CD4-positive, alpha-beta T cell (primary cell): ENCODE data around the gene CLOCK. TPM values are rescaled to one million over a fixed set of nuclear protein-coding genes. Genes with fewer than 3 reads are reported as not detected.

ENCODE experiments used
- ATAC-seq: fragments of 200-7000 bp; cut with Tn5 transposase; one replicate; pipeline ENCODE4 v1.10.0; 2022; ENCODE audit warnings: mild to moderate bottlenecking; ENCODE audit not compliant: poor library complexity
- CTCF ChIA-PET: fragments of 350-600 bp; sonication (Branson Sonifier 250); formaldehyde crosslinking; loops from one replicate; lab custom pipeline; 2021; ENCODE audit warnings: antibody characterized with exemption, inconsistent platforms; lab: Charles Lee
- POLR2A ChIA-PET: fragments of 350-600 bp; sonication (Branson Sonifier 250); formaldehyde crosslinking; loops from one replicate; lab custom pipeline; 2021; ENCODE audit warnings: antibody characterized with exemption, inconsistent platforms; lab: Charles Lee
- DNase-seq, 14 experiments: peaks; one replicate each; pipeline ENCODE4 v3.0.0-alpha.2; 2013 to 2020; ENCODE audit warnings: mixed read lengths in 2 of 14
- H3K27ac ChIP-seq, 2 donors: one replicate each; pipeline versions ENCODE4 v1.5.1 to v1.7.0; 2013; ENCODE audit warnings: low read length in 2 of 2, low read depth in 1 of 2, mild to moderate bottlenecking in 1 of 2
- H3K27me3 ChIP-seq, 2 experiments: 1 replicate in 1 of 2; 2 replicates in 1 of 2; pipeline versions ENCODE4 v1.6.1 to v1.7.0; 2013; ENCODE audit warnings: low read length in 2 of 2, control low read depth in 1 of 2, mild to moderate bottlenecking in 1 of 2, moderate library complexity in 1 of 2; ENCODE audit not compliant: insufficient read depth in 2 of 2, control insufficient read depth in 1 of 2
- H3K36me3 ChIP-seq: one replicate; pipeline ENCODE4 v1.6.1; 2013; ENCODE audit warnings: low read length, control low read depth; ENCODE audit not compliant: insufficient read depth
- H3K4me1 ChIP-seq: one replicate; pipeline ENCODE4 v1.6.1; 2013; ENCODE audit warnings: low read length, control low read depth; ENCODE audit not compliant: insufficient read depth
- H3K4me3 ChIP-seq: one replicate; pipeline ENCODE4 v1.5.1; 2013; ENCODE audit warnings: mild to moderate bottlenecking, low read length, moderate library complexity
- H3K9me3 ChIP-seq, 2 experiments: 1 replicate in 1 of 2; 2 replicates in 1 of 2; pipeline versions ENCODE4 v1.6.1 to v1.7.0; 2013; ENCODE audit warnings: low read length in 2 of 2, mild to moderate bottlenecking in 2 of 2, control low read depth in 1 of 2, moderate library complexity in 1 of 2; ENCODE audit not compliant: control insufficient read depth in 1 of 2, insufficient read depth in 1 of 2
- H3K27ac Mint-ChIP-seq: one replicate; pipeline ENCODE4 v1.8.0; 2020; ENCODE audit warnings: mixed read lengths
- H3K27me3 Mint-ChIP-seq: one replicate; pipeline ENCODE4 v1.8.0; 2021; ENCODE audit warnings: mixed read lengths
- H3K36me3 Mint-ChIP-seq: one replicate; pipeline ENCODE4 v1.8.0; 2021; ENCODE audit warnings: low read depth, mixed read lengths
- H3K4me1 Mint-ChIP-seq: one replicate; pipeline ENCODE4 v1.8.0; 2021; ENCODE audit warnings: low read depth, mixed read lengths
- H3K4me3 Mint-ChIP-seq: one replicate; pipeline ENCODE4 v1.8.0; 2020; ENCODE audit warnings: mild to moderate bottlenecking, mixed read lengths
- H3K9me3 Mint-ChIP-seq: one replicate; pipeline ENCODE4 v1.8.0; 2020; ENCODE audit warnings: mixed read lengths
- CTCF ChIP-seq: fragments of 200-600 bp; IDR thresholded peaks from one replicate; pipeline ENCODE4 v1.8.0; 2022; ENCODE audit warnings: antibody characterized with exemption, mild to moderate bottlenecking
- intact Hi-C, 2 experiments: fragments of 100-400 bp; cut with DNase I in 1 of 2; cut with micrococcal nuclease in 1 of 2; formaldehyde crosslinking; loops; one replicate each; pipeline versions ENCODE4 v1.15.1 to v1.9.0; 2023 to 2025; cut with DNase I, micrococcal nuclease
- total RNA-seq, 174 experiments: library from RNA in 2 of 174; stranded (reverse) in 2 of 174; gene quantifications; one replicate each; pipeline ENCODE4 v1.2.3 and lab custom pipeline; 2021 to 2026

CLOCK gene
- total RNA-seq, 2 experiments from 2014 or later = 4.9 to 5.6 TPM

GRCh38 chr4:55442541-55442940, 104.2 kb downstream of the CLOCK start:
- peaks cover 75% of the 10 kb centered on the region for H3K36me3 Mint-ChIP-seq
- H3K27ac Mint-ChIP-seq = no peak overlapping the region
- peaks cover 15% of the 10 kb centered on the region for H3K4me1 Mint-ChIP-seq
- intact Hi-C loops = loop anchor here in 1 of 2 experiments (5.0 kb wide), 2 partner anchors 45 to 95 kb away; partner anchors contain the start of genes SRD5A3 and TMEM165
- Histone ChIP-seq H3K36me3 (peaks cover 24% of the 10 kb centered on the region), H3K27me3 (no peaks in the 10 kb centered on the region), H3K27ac (no peak overlapping the region), H3K4me1 (peaks cover 5% of the 10 kb centered on the region), H3K4me3 (no peak overlapping the region), H3K9me3 (no peaks in the 10 kb centered on the region)
- TF ChIP-seq CTCF = no peak
- ATAC-seq (no peak), DNase-seq (no peak)
- ChIA-PET POLR2A (no interaction called here), CTCF (no interaction called here)
- H3K27me3 Mint-ChIP-seq = no peaks in the 10 kb centered on the region
- no peak overlapping the region for H3K4me3 Mint-ChIP-seq
- no peaks in the 10 kb centered on the region for H3K9me3 Mint-ChIP-seq

GRCh38 chr4:55440786-55441185, 105.9 kb downstream of the CLOCK start:
- Mint-ChIP-seq H3K4me3 (no peak overlapping the region), H3K4me1 (peaks cover 9% of the 10 kb centered on the region), H3K27me3 (no peaks in the 10 kb centered on the region), H3K27ac (no peak overlapping the region), H3K36me3 (peaks cover 83% of the 10 kb centered on the region), H3K9me3 (no peaks in the 10 kb centered on the region)
- Histone ChIP-seq H3K9me3 (no peaks in the 10 kb centered on the region), H3K36me3 (peaks cover 30% of the 10 kb centered on the region), H3K27me3 (no peaks in the 10 kb centered on the region), H3K27ac (no peak overlapping the region), H3K4me3 (no peak overlapping the region), H3K4me1 (peaks cover 2% of the 10 kb centered on the region)
- ChIA-PET CTCF (no interaction called here), POLR2A (no interaction called here)
- DNase-seq = no peak
- intact Hi-C loops = loop anchor here in 1 of 2 experiments (5.0 kb wide), 2 partner anchors 43 to 93 kb away; partner anchors contain the start of genes SRD5A3 and TMEM165
- no peak for TF ChIP-seq CTCF
- ATAC-seq = no peak

GRCh38 chr4:55439023-55439422, 107.7 kb downstream of the CLOCK start:
- intact Hi-C loops = no loop called here
- Histone ChIP-seq H3K36me3 (peaks cover 41% of the 10 kb centered on the region), H3K27ac (no peak overlapping the region), H3K9me3 (no peaks in the 10 kb centered on the region), H3K27me3 (no peaks in the 10 kb centered on the region), H3K4me1 (peaks cover 9% of the 10 kb centered on the region), H3K4me3 (no peak overlapping the region)
- TF ChIP-seq CTCF = no peak
- Mint-ChIP-seq H3K27ac (no peak overlapping the region), H3K4me3 (no peak overlapping the region), H3K9me3 (no peaks in the 10 kb centered on the region), H3K4me1 (peaks cover 20% of the 10 kb centered on the region), H3K27me3 (no peaks in the 10 kb centered on the region), H3K36me3 (peaks cover 90% of the 10 kb centered on the region)
- ChIA-PET CTCF (no interaction called here), POLR2A (interaction anchor here (0.5 kb wide), 1 partner anchor 458 kb away, joined by 4 read pairs; no protein-coding TSS in a partner anchor)
- DNase-seq (no peak), ATAC-seq (no peak)
